ENCODE results near the gene PGK2. TPM values are rescaled to one million over a fixed set of nuclear protein-coding genes. Genes with fewer than 3 reads are reported as not detected.

Gene PGK2
- not detected in 5 replicates for total RNA-seq (2022; extraction: Qiagen RNA extraction; ENCODE audit: low read depth)

GRCh38 chr6:49787176-49787575, at the start of gene PGK2:
Gene PGK2, minus strand, starts transcription at chr6:49787285. Its CDS starts 98 bp downstream, at chr6:49787187.

GRCh38 chr6:49744259-49744658, 42.8 kb downstream of the PGK2 start, which contains the start of gene CRISP3:
Gene CRISP3, minus strand, starts transcription at chr6:49744388. Its CDS starts 21 bp downstream, at chr6:49744367.

Other genes with a start within 250 kb of the PGK2 start
- gene C6orf141, start 236.6 kb downstream of the PGK2 start, total RNA-seq (2022; extraction: Qiagen RNA extraction; ENCODE audit: low read depth): 12.6 to 16.6 TPM (median 14.4 TPM) in 5 replicates
- 0.11 TPM in 1 of 5 replicates, not detected in the others for gene RHAG, start 150.4 kb downstream of the PGK2 start, total RNA-seq (2022; extraction: Qiagen RNA extraction; ENCODE audit: low read depth)
- not detected in 5 replicates for gene CRISP2, start 73.7 kb downstream of the PGK2 start, total RNA-seq (2022; extraction: Qiagen RNA extraction; ENCODE audit: low read depth)
- not detected in 5 replicates for gene CRISP3, start 42.9 kb downstream of the PGK2 start, total RNA-seq (2022; extraction: Qiagen RNA extraction; ENCODE audit: low read depth)
- gene CRISP1, start 79.2 kb upstream of the PGK2 start, total RNA-seq (2022; extraction: Qiagen RNA extraction; ENCODE audit: low read depth): not detected in 5 replicates
- not detected in 5 replicates for gene DEFB114, start 176.9 kb upstream of the PGK2 start, total RNA-seq (2022; extraction: Qiagen RNA extraction; ENCODE audit: low read depth)
- not detected in 5 replicates for gene DEFB113, start 182.3 kb upstream of the PGK2 start, total RNA-seq (2022; extraction: Qiagen RNA extraction; ENCODE audit: low read depth)
- gene DEFB110, start 234.7 kb upstream of the PGK2 start, total RNA-seq (2022; extraction: Qiagen RNA extraction; ENCODE audit: low read depth): not detected in 5 replicates

Measured in A549 treated with ZK216348 at 1 μM for 4 hours (cell line).